K562 (cell line): ENCODE results near the gene SMAD3. TPM values are rescaled to one million over a fixed set of nuclear protein-coding genes. Genes with fewer than 3 reads are reported as not detected.
A peak's percentile ranks its signal among the peaks of the same experiment; 100 is the strongest.

Experiments
- CCNT2 ChIP-seq: IDR thresholded peaks from 2 replicates; pipeline ENCODE4 v1.6.1; 2011; ENCODE audit warnings: borderline replicate concordance, low read depth, mild to moderate bottlenecking, moderate library complexity, mixed read lengths, low read length; ENCODE audit not compliant: insufficient read length; ENCODE audit errors: extremely low read depth
- CTCFL ChIP-seq: IDR thresholded peaks from 2 replicates; pipeline ENCODE4 v1.6.1; 2011; ENCODE audit warnings: borderline replicate concordance, low read depth, mild to moderate bottlenecking, moderate library complexity, low read length; ENCODE audit not compliant: insufficient read depth, poor library complexity, severe bottlenecking
- ELF1 ChIP-seq: fragments of 200-800 bp; sonication (Bioruptor generic); IDR thresholded peaks from 2 replicates; pipeline ENCODE4 v1.6.1; 2016; ENCODE audit warnings: missing genetic modification characterization, missing compliant biosample characterization
- ELK1 ChIP-seq: sonication (generic); formaldehyde crosslinking; IDR thresholded peaks from 2 replicates; pipeline ENCODE4 v1.8.1; 2022; ENCODE audit warnings: missing genetic modification reagents
- ERF ChIP-seq: fragments of 450-650 bp; formaldehyde crosslinking; IDR thresholded peaks from 2 replicates; pipeline ENCODE4 v1.4.0; 2020; ENCODE audit warnings: mild to moderate bottlenecking, mixed read lengths
- GABPB2 ChIP-seq: fragments of 250-450 bp; sonication (Bioruptor Pico); conservative IDR thresholded peaks from 2 replicates; pipeline ENCODE4 v1.5.1; 2021; ENCODE audit warnings: mild to moderate bottlenecking
- GTF2E2 ChIP-seq: fragments of 200-800 bp; sonication (Bioruptor generic); IDR thresholded peaks from 2 replicates; pipeline ENCODE4 v1.6.1; 2016; ENCODE audit warnings: missing genetic modification characterization, missing compliant biosample characterization
- HDAC6 ChIP-seq: IDR thresholded peaks from 2 replicates; pipeline ENCODE4 v1.6.1; 2012; ENCODE audit warnings: low read depth, mild to moderate bottlenecking, control low read depth, inconsistent platforms, low read length, moderate library complexity
- HLTF ChIP-seq: fragments of 450-650 bp; IDR thresholded peaks from 2 replicates; pipeline ENCODE4 v1.6.1; 2016
- HNRNPK ChIP-seq: fragments of 200-400 bp; formaldehyde crosslinking; IDR thresholded peaks from one replicate; pipeline ENCODE4 v1.6.1; 2018; ENCODE audit warnings: mild to moderate bottlenecking, low read depth, low read length; ENCODE audit not compliant: poor library complexity, severe bottlenecking
- MED1 ChIP-seq: sonication (generic); formaldehyde crosslinking; IDR thresholded peaks from 2 replicates; pipeline ENCODE4 v1.8.1; 2023; ENCODE audit warnings: missing genetic modification reagents, borderline replicate concordance
- PHTF2 ChIP-seq: fragments of 250-450 bp; sonication (Bioruptor Pico); IDR thresholded peaks from 2 replicates; pipeline ENCODE4 v1.5.0; 2021; ENCODE audit warnings: mild to moderate bottlenecking
- RBBP5 ChIP-seq: fragments of 200-600 bp; sonication (generic); IDR thresholded peaks from 2 replicates; pipeline ENCODE4 v1.6.1; 2012; ENCODE audit warnings: borderline replicate concordance, mild to moderate bottlenecking, low read length, control low read depth, inconsistent platforms; ENCODE audit not compliant: insufficient read depth, poor library complexity, severe bottlenecking
- RBM15 ChIP-seq: fragments of 200-400 bp; formaldehyde crosslinking; IDR thresholded peaks from 2 replicates; pipeline ENCODE4 v1.6.1; 2018; ENCODE audit warnings: mild to moderate bottlenecking, low read length, moderate library complexity; ENCODE audit not compliant: insufficient read depth
- SNIP1 ChIP-seq: fragments of 450-650 bp; IDR thresholded peaks from 2 replicates; pipeline ENCODE4 v1.7.1; 2017; ENCODE audit warnings: low read depth, mild to moderate bottlenecking
- TCF7 ChIP-seq: sonication (generic); IDR thresholded peaks from 2 replicates; pipeline ENCODE4 v1.6.1; 2016; ENCODE audit warnings: antibody characterized with exemption, borderline replicate concordance
- ZNF174 ChIP-seq: fragments of 250-450 bp; sonication (Bioruptor Pico); IDR thresholded peaks from 2 replicates; pipeline ENCODE4 v1.4.0; 2020; ENCODE audit warnings: mild to moderate bottlenecking
- ZNF512 ChIP-seq: IDR thresholded peaks from 2 replicates; pipeline ENCODE4 v1.6.1; 2016; ENCODE audit warnings: missing genetic modification characterization, missing compliant biosample characterization
- ZNF780A ChIP-seq: fragments of 250-450 bp; sonication (Bioruptor Pico); IDR thresholded peaks from 2 replicates; pipeline ENCODE4 v1.5.0; 2021; ENCODE audit warnings: mild to moderate bottlenecking
- polyA plus RNA-seq, 8 experiments: library from polyadenylated mRNA; depleted of rRNA in 4 of 8; stranded (reverse) in 5 of 8; unstranded in 3 of 8; fragments of >200 nt; fragmentation: Nextera tagmentation in 2 of 8; fragmentation: Illumina TruSeq in 1 of 8; extraction: Ambion mirVana in 2 of 8; extraction: Trizol in 1 of 8; gene quantifications; 2 replicates each; pipeline versions ENCODE4 v1.2.1 to v1.2.3, GENCODE V29; 2011 to 2014; ENCODE audit warnings: inconsistent platforms in 1 of 8, missing spikeins in 1 of 8
- total RNA-seq, 7 experiments: library from RNA; depleted of rRNA in 6 of 7; stranded (reverse); fragments of >200 nt in 6 of 7; fragmentation: Illumina TruSeq in 2 of 7; extraction: Trizol in 2 of 7; gene quantifications; 2 replicates each; pipeline versions ENCODE4 v1.2.1 to v1.2.3, GENCODE V29; 2011 to 2021; ENCODE audit warnings: low replicate concordance in 1 of 7
- TF ChIP-seq, protein P1 (sequence below): IDR thresholded peaks from 3 replicates; pipeline ENCODE4 v1.6.1; 2011; ENCODE audit warnings: borderline replicate concordance, mild to moderate bottlenecking, moderate library complexity; ENCODE audit not compliant: insufficient read length; ENCODE audit errors: extremely low read depth

The SMAD3 gene
- total and polyA plus RNA-seq, 9 of the 15 experiments (the other 6 are each of a cell fraction or from before 2014, with no cell fraction given): 4.3 to 39.2 (median 11.1) TPM

GRCh38 chr15:67066959-67067853 is 1.8 kb downstream of the SMAD3 start (continued):
- TF ChIP-seq ELF1 (tag): no peak
- TF ChIP-seq PHTF2: no peak
- no peak for TF ChIP-seq HNRNPK
- no peak for TF ChIP-seq CCNT2
- peak; percentile 3 for TF ChIP-seq RBBP5
- TF ChIP-seq ZNF512 (tag): no peak
- no peak for TF ChIP-seq GTF2E2 (tag)
- TF ChIP-seq SNIP1: no peak
- TF ChIP-seq ZNF174 (CRISPR knock-in tag): no peak
- TF ChIP-seq HDAC6: no peak
- TF ChIP-seq ELK1: no peak
- TF ChIP-seq MED1: no peak
- TF ChIP-seq ERF (CRISPR knock-in tag): no peak
- TF ChIP-seq RBM15: no peak
- no peak for TF ChIP-seq GABPB2
- TF ChIP-seq CTCFL: no peak
- TF ChIP-seq, protein P1, sequence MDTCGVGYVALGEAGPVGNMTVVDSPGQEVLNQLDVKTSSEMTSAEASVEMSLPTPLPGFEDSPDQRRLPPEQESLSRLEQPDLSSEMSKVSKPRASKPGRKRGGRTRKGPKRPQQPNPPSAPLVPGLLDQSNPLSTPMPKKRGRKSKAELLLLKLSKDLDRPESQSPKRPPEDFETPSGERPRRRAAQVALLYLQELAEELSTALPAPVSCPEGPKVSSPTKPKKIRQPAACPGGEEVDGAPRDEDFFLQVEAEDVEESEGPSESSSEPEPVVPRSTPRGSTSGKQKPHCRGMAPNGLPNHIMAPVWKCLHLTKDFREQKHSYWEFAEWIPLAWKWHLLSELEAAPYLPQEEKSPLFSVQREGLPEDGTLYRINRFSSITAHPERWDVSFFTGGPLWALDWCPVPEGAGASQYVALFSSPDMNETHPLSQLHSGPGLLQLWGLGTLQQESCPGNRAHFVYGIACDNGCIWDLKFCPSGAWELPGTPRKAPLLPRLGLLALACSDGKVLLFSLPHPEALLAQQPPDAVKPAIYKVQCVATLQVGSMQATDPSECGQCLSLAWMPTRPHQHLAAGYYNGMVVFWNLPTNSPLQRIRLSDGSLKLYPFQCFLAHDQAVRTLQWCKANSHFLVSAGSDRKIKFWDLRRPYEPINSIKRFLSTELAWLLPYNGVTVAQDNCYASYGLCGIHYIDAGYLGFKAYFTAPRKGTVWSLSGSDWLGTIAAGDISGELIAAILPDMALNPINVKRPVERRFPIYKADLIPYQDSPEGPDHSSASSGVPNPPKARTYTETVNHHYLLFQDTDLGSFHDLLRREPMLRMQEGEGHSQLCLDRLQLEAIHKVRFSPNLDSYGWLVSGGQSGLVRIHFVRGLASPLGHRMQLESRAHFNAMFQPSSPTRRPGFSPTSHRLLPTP: no peak
- no peak for TF ChIP-seq ZNF780A (CRISPR knock-in tag)
- TF ChIP-seq HLTF: no peak
- no peak for TF ChIP-seq TCF7
